Endodermal cell (in vitro differentiated cells): ENCODE measurements around the gene PTPN1. TPM values are rescaled to one million over a fixed set of nuclear protein-coding genes. Genes with fewer than 3 reads are reported as not detected.

ENCODE experiments used
- DNase-seq: peaks from one replicate; pipeline ENCODE4 v3.0.0-alpha.2; 2017
- H3K27ac ChIP-seq: 2 replicates; pipeline ENCODE4 v1.5.1; 2013; ENCODE audit warnings: mild to moderate bottlenecking, low read depth, low read length, moderate library complexity
- H3K27me3 ChIP-seq: 2 replicates; pipeline ENCODE4 v1.6.1; 2013; ENCODE audit warnings: mild to moderate bottlenecking, low read length, moderate library complexity; ENCODE audit not compliant: insufficient read depth, control insufficient read depth, poor library complexity, severe bottlenecking
- H3K36me3 ChIP-seq: 2 replicates; pipeline ENCODE4 v1.7.0; 2013; ENCODE audit warnings: mild to moderate bottlenecking, low read length, moderate library complexity; ENCODE audit not compliant: control insufficient read depth, insufficient read depth
- H3K4me1 ChIP-seq: one replicate; pipeline ENCODE4 v1.7.0; 2013; ENCODE audit warnings: low read length; ENCODE audit not compliant: control insufficient read depth, insufficient read depth
- H3K4me3 ChIP-seq: 2 replicates; pipeline ENCODE4 v1.5.1; 2013; ENCODE audit warnings: mild to moderate bottlenecking, low read length, moderate library complexity
- H3K9ac ChIP-seq: 2 replicates; pipeline ENCODE4 v1.6.1; 2013; ENCODE audit warnings: mild to moderate bottlenecking, low read length, moderate library complexity; ENCODE audit not compliant: poor library complexity, severe bottlenecking; ENCODE audit errors: extremely low read depth
- H3K9me3 ChIP-seq: 2 replicates; pipeline ENCODE4 v1.6.1; 2013; ENCODE audit warnings: mild to moderate bottlenecking, low read length, moderate library complexity; ENCODE audit not compliant: control insufficient read depth
- H3K27ac Mint-ChIP-seq: 2 replicates; pipeline ENCODE4 v1.8.0; 2020; ENCODE audit warnings: mixed read lengths
- H3K27me3 Mint-ChIP-seq: 2 replicates; pipeline ENCODE4 v1.8.0; 2021; ENCODE audit warnings: mild to moderate bottlenecking, mixed read lengths; ENCODE audit not compliant: insufficient read depth
- H3K36me3 Mint-ChIP-seq: 2 replicates; pipeline ENCODE4 v1.8.0; 2020; ENCODE audit warnings: low read depth, mixed read lengths
- H3K4me1 Mint-ChIP-seq: 2 replicates; pipeline ENCODE4 v1.8.0; 2020; ENCODE audit warnings: mixed read lengths
- H3K4me3 Mint-ChIP-seq: 2 replicates; pipeline ENCODE4 v1.8.0; 2020; ENCODE audit warnings: mild to moderate bottlenecking, moderate library complexity, mixed read lengths
- H3K9me3 Mint-ChIP-seq: 2 replicates; pipeline ENCODE4 v1.8.0; 2020; ENCODE audit warnings: mild to moderate bottlenecking, mixed read lengths
- CTCF ChIP-seq: fragments of 200-600 bp; sonication (generic); conservative IDR thresholded peaks from 2 replicates; pipeline ENCODE4 v1.5.0; 2021; ENCODE audit warnings: antibody characterized with exemption, mild to moderate bottlenecking
- WGBS, 2 experiments: methylation state at CpG; one replicate each; pipeline versions ENCODE4 v1.1.5 to v1.1.7; 2013; ENCODE audit warnings: missing lambda C conversion rate in 2 of 2, mixed read lengths in 1 of 2; ENCODE audit not compliant: insufficient coverage in 1 of 2, insufficient read length in 1 of 2; 5-methylcytosine and 5-hydroxymethylcytosine counted together
- total RNA-seq, 2 donors: library from RNA; stranded (reverse); fragmentation: NEBNext Ultra II Directional in 1 of 2; extraction: Animal tissue kit (Norgen Biotek cat#: 25700) in 1 of 2; gene quantifications; 2 replicates in 1 of 2; 3 replicates in 1 of 2; pipeline ENCODE4 v1.2.1, GENCODE V29; 2021

The PTPN1 gene
- total RNA-seq, 2 donors from 2014 or later: 25.4 to 28.7 TPM

GRCh38 chr20:50546729-50547314 lies 36.6 kb downstream of the PTPN1 start:
- TF ChIP-seq CTCF: no peak
- H3K4me3 Mint-ChIP-seq: no peak overlapping the region

GRCh38 chr20:50547964-50548363 lies 37.8 kb downstream of the PTPN1 start:
- Mint-ChIP-seq H3K36me3 (peaks cover 7% of the 10 kb centered on the region), H3K27me3 (no peaks in the 10 kb centered on the region), H3K27ac (no peak overlapping the region), H3K4me1 (no peaks in the 10 kb centered on the region), H3K9me3 (no peaks in the 10 kb centered on the region), H3K4me3 (no peak overlapping the region)
- no peak for TF ChIP-seq CTCF
- Histone ChIP-seq H3K4me3 (no peak overlapping the region), H3K9ac (no peak overlapping the region), H3K27me3 (no peaks in the 10 kb centered on the region), H3K36me3 (peaks cover 1% of the 10 kb centered on the region), H3K9me3 (no peaks in the 10 kb centered on the region), H3K4me1 (no peaks in the 10 kb centered on the region), H3K27ac (no peak overlapping the region)
- no peak for DNase-seq
- WGBS, 2 experiments: 90 to 95% methylated on average over 6 of the region's 6 CpGs

More at GRCh38 chr20:50546729-50547314, 36.6 kb downstream of the PTPN1 start:
- Mint-ChIP-seq H3K27ac (no peak overlapping the region), H3K4me1 (no peaks in the 10 kb centered on the region), H3K27me3 (no peaks in the 10 kb centered on the region), H3K9me3 (no peaks in the 10 kb centered on the region), H3K36me3 (peaks cover 7% of the 10 kb centered on the region)
- Histone ChIP-seq H3K27ac (no peak overlapping the region), H3K4me3 (no peak overlapping the region), H3K4me1 (no peaks in the 10 kb centered on the region), H3K9ac (no peak overlapping the region), H3K36me3 (no peaks in the 10 kb centered on the region), H3K9me3 (no peaks in the 10 kb centered on the region), H3K27me3 (no peaks in the 10 kb centered on the region)
- no peak for DNase-seq
- WGBS, 2 experiments: 97 to 100% methylated on average over 2 to 5 of the region's 5 CpGs

- no peak overlapping the region for H3K27ac ChIP-seq
- H3K36me3 ChIP-seq: peaks cover 3% of the 10 kb centered on the region
- Mint-ChIP-seq H3K9me3 (no peaks in the 10 kb centered on the region), H3K4me1 (no peaks in the 10 kb centered on the region), H3K4me3 (no peak overlapping the region), H3K27ac (no peak overlapping the region), H3K36me3 (peaks cover 7% of the 10 kb centered on the region), H3K27me3 (no peaks in the 10 kb centered on the region)
- no peaks in the 10 kb centered on the region for H3K4me1 ChIP-seq
- no peak overlapping the region for H3K9ac ChIP-seq
- no peaks in the 10 kb centered on the region for H3K27me3 ChIP-seq
- no peak for TF ChIP-seq CTCF
- 94 to 97% methylated on average over 5 of the region's 5 CpGs for WGBS, 2 experiments
- H3K4me3 ChIP-seq: no peak overlapping the region
- no peaks in the 10 kb centered on the region for H3K9me3 ChIP-seq
- no peak for DNase-seq
Observed at GRCh38 chr20:50548396-50548795, 38.2 kb downstream of the PTPN1 start.
